GM12801 (cell line): Measurements from ENCODE around the gene VASN.

Source experiments
- TF ChIP-seq, protein P1 (sequence below): IDR thresholded peaks from one replicate; pipeline ENCODE4 v1.5.1; 2011; ENCODE audit warnings: control low read depth; ENCODE audit not compliant: insufficient read length; ENCODE audit errors: extremely low read depth

The VASN gene

DNA sequence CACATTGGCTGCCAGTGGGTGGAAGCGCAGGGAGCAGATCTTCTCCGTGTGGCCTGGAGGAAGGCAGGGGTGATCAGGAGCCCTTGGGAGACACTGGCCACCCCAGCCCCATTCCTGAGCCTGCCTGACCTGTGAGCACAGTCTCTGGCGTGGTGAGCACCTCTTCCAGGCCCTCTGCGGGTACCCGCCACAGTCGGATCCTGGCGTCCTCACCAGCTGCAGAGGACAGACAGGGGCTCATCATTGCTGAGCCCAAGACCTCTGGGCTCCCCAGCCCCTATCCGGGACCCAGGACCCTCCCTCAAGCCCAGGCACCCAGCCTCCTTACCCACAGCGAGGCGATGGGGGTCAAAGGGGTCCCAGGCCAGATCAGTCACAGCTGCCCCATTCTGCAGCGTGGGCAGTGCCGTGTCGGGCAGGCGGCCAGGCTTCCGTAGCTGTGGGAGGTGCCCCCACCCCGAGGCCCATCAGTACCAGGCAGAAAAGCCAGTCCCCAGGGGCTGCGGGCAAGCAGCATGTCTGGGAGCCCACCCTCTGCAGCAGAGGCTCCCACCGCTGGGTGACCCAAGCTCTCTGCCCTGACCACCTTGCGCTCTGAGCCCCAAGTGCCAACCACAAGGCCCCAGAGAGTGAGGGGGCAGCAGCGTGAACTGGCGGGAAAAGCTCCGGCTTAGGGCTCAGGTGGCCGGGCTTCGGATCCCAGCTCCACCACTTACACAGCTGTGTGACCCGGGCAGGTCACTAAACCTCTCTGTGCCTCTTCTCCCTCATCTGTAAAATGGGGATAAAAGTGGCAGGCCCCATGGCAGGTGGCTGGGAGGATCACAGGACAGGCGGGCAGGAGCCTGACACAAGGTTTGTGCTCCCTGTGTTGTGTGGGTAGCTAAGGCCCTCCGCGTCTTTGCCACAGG lies 10.4 kb upstream of the VASN start:
- TF ChIP-seq, protein P1, sequence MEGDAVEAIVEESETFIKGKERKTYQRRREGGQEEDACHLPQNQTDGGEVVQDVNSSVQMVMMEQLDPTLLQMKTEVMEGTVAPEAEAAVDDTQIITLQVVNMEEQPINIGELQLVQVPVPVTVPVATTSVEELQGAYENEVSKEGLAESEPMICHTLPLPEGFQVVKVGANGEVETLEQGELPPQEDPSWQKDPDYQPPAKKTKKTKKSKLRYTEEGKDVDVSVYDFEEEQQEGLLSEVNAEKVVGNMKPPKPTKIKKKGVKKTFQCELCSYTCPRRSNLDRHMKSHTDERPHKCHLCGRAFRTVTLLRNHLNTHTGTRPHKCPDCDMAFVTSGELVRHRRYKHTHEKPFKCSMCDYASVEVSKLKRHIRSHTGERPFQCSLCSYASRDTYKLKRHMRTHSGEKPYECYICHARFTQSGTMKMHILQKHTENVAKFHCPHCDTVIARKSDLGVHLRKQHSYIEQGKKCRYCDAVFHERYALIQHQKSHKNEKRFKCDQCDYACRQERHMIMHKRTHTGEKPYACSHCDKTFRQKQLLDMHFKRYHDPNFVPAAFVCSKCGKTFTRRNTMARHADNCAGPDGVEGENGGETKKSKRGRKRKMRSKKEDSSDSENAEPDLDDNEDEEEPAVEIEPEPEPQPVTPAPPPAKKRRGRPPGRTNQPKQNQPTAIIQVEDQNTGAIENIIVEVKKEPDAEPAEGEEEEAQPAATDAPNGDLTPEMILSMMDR, result no peak

DNA sequence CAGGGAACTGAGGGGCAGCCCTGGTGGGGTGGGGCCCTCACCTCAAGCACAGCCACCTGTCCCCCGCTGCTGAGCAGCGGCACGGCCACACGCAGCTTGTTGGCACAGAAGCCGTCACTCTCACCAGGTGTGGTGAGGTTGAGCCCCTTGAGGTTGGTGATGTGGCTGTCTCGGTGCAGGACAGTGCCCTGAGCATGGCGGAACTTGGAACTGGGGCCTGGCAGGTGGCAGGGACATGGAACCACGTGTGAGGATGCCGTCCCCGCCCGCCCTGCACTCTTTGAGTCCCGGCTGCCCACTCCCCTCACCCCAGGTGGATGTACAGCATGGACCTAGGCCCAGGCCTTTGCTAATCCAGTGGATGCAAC lies 9.7 kb upstream of the VASN start:
- TF ChIP-seq, protein P1, result no peak

DNA sequence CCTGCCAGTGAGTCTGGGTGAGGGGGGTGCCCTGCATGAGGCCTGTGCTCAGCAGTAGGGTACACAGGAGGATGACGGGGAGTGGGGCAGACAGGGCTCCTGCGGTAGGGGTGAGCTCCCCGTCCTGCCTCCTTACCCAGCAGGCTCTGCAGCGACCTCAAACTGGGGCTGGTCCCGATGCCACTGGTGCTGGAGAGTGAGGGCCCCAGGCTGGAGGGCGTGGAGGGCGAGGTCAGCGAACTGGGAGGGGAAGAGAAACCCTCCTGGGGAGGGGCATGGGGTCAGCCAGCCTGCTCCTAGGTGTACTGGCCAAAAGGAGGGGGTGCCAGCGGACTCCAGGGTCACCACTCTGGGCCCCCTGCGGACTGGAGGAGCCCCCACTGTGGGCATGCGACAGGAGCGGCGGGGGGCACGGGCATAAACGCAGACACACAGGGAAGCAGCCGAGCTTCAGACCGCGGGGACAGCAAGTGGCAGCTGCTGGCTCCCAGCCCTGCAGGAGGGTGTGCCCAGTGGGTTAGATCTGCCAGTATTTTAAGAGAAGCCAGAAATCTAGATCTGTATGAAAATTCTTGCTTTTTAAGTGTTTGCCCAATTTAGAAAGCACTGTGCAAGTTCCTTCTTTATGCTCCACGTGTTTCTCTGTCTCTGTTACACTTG lies 9.0 kb upstream of the VASN start:
- TF ChIP-seq, protein P1, result no peak

DNA sequence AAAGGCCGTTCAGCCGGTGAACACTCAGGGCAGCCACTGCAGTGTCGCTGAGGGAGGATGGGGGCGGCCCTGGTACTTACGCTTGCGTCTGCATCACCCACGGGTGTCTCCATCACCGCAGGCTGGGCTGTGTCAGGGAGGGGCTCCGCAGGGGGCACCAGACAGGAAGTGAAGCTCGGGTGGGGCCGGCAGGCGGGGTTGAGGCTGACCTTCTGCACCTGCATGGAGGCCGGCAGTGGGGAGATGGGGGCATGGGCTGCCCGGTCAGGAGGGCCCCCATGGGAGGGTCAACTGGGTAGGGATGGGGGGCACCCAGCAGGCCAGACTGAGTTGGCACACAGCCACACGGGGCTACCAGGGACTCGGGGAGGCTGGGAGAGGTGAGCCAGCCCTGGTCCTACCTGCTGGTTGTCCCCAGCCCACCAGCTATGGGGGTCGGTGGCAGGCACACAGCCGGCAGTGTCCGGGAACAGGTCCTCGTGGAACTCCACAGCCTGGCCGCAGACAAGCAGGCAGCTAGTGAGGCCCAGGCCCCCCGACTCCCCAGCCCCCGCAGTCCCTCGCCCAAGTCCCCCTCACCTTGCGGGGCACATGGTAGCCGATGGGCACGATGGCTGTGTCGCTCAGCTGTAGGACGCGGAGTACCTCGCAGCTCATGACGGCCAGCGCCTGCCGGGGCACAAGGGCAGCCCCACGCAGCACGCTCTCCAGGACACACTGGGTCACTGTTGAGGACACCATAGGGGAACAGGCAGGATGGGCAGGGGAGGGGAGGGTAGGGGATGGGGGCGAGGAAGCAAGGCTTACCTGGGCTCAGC lies 7.2 kb upstream of the VASN start:
- TF ChIP-seq, protein P1, result no peak

DNA sequence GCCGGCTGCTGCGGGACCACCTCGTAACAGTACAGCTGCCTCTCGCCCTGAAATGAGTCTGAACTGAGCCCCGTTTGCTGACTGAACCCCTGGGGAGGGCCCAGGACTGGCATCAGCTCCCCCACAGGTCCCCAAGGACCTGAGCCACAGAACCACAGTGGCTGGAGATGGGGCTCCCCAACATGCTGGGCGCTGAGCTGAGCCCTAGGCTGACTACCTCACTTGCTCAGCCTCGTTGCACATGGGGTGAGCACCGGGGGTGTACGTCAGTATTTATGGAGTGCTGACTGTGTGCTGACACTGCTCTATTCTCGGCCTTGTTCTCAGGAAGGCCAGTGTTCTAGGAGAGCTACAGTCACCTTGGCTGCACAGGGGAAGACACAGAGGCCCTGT lies 6.6 kb upstream of the VASN start:
- TF ChIP-seq, protein P1, result no peak

GRCh38 chr16:4365615-4366014 lies 6.0 kb upstream of the VASN start:
- TF ChIP-seq, protein P1, result no peak

DNA sequence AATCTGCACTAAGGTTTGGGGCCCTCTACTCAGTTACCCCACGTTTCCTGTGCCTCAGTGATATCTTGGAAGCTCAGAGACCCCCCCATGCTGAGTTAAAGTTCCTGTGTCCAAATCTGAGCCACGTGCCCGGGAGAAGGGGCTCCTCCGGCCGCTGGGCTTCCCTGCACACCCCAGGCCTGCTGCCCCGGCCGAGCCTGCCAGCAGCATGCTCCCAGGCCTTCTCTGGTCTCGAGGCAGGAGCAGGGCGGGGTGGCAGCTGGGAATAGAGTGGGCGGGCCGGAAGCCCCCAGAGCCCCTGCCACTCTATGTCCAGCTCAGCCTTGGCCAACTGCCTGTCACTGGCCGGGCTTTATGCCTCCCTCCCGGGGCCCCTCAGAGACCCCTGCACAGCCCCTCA lies 5.6 kb upstream of the VASN start:
- TF ChIP-seq, protein P1, result no peak
